ENCODE results near the gene TFPT.

GRCh38 chr19:54105796-54106195 is 9.7 kb downstream of the TFPT start:
- no peak for TF ChIP-seq CTCF (IDR thresholded peaks at IDR 0.05)
- no peak for TF ChIP-seq POLR2AphosphoS5 (IDR thresholded peaks at IDR 0.05)
